HG02884 (cell line): Measurements from ENCODE around the gene DCDC2B.

ENCODE experiments used
- ATAC-seq: cut with Tn5 transposase; IDR thresholded peaks from one replicate; pipeline ENCODE4 v1.9.1; 2021; ENCODE audit warnings: mild to moderate bottlenecking, moderate library complexity; ENCODE audit not compliant: unreplicated experiment

The DCDC2B gene

DNA sequence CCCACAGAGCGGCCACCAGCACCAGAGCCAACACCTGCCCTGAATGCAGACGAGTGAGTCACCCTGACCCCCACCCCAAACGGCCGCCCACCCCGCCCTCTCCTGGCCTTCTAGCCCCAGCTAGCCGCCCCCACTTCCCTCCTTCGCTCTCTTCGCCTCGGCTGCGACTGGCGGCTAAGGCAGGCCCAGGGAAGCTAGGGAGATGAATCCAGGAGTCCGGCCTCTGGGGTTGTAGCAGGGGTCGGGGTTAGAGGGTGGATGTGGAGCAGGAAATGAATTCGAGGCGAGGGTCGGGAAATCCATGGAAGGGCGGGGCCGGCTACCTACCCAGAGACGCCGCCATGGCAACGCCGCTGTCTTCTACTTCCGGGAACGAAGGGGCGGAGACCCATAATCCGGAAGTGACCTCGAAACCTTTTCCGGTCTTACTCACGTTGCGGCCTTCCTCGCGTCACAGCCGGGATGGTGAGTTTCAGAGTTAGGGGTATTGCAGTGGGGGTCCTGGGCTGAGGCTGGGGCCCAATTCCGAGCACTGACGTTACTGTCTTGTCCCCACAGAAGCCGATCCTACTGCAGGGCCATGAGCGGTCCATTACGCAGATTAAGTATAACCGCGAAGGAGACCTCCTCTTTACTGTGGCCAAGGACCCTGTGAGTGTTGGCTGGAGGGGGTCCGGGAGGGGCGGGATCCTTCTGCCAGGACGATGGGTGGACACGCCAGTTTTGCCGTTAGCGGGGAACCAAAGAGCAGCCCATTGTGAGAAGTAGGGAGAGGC, 13.3 kb downstream of the DCDC2B start, which contains the start of the genes EIF3I and TMEM234:
TSS of gene EIF3I (plus strand) at position 428 of the 776 bp plus-strand sequence. CDS start at position 463, 35 bp downstream.
TSS of gene TMEM234 (minus strand) at position 374 of the 776 bp plus-strand sequence. CDS start at position 343, 31 bp downstream.
- peak; percentile 92 for ATAC-seq

DNA sequence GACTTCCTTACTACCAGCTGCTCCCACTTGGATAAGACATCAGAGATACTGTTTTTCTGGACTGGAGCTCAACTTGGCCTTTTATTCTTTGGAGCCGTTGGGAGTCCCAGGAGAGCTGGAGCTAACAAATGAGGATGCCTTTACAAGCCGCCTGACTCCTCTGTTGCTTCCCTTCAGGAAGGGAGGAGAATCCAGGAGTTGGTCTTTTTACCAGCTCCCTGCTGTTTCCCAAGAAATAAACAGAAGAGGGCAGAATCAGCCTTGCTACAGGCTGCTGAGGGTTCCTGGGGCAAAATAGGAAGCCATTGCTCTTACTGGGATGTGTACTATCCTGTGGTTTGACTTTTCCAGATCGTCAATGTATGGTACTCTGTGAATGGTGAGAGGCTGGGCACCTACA, 14.8 kb downstream of the DCDC2B start:
- ATAC-seq = no peak

DNA sequence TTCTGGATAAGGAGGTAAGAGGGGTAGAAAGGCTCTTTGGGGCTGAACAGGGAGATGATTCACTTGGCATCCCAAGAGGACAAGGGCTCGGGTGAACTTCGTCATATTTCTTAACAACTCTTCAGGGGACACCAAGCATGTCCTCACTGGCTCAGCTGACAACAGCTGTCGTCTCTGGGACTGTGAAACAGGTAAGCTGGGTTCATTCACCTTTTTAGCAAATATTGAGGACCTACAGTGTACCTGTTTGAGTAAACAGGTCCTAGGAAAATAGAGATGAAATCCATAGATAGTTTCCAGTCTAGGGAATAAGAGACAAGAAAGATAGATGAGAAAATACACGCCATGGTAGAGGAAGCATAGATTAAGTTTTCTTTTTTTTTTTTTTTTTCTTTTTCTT, 15.4 kb downstream of the DCDC2B start:
- ATAC-seq = no peak

DNA sequence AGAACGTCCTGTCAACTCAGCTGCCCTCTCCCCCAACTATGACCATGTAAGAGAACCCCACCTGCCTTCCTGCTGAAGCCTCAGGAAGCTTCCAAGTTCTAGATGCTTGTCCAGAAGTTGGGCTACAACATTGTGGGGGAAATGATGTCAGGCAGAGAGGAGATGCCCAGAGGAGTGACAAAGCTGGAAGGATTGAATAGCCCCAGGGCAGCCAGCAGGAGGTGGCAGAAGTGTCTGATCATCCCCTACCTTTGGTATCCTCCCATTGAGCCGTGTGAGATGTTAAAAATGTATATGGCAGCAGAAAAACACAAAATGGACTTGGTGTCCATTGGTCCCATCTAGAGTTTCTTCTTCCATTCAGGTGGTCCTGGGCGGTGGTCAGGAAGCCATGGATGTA, 19.9 kb downstream of the DCDC2B start:
- no peak for ATAC-seq

DNA sequence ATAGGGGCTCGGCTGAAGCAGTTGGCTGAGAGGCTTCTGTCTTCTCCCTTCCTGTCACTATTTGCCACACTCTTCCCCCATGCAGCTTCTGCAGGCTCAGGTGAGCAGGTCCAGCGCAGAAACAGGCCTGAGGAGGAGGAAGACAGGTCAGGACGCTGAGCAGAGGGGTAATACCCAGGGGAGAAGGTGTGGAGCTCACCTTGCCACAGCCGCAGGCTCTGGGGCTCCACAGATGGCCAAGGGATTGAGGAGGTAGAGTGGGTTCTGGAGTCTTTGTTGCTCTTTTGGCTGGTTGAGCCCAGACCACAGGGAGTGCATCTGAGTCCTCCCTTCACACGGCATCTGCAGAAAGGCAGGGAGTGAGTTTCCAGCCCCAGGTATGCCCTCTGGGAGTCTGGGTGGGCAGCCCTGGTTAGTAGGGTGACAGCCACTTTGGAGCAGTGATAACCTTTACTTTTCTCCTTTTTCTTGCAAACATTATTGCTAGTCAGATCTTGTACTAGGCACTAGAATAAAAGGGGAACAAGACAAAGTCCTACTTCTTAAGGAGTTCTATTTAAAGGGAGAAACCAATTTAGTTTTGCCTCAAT, 23.0 kb downstream of the DCDC2B start:
- ATAC-seq = no peak

DNA sequence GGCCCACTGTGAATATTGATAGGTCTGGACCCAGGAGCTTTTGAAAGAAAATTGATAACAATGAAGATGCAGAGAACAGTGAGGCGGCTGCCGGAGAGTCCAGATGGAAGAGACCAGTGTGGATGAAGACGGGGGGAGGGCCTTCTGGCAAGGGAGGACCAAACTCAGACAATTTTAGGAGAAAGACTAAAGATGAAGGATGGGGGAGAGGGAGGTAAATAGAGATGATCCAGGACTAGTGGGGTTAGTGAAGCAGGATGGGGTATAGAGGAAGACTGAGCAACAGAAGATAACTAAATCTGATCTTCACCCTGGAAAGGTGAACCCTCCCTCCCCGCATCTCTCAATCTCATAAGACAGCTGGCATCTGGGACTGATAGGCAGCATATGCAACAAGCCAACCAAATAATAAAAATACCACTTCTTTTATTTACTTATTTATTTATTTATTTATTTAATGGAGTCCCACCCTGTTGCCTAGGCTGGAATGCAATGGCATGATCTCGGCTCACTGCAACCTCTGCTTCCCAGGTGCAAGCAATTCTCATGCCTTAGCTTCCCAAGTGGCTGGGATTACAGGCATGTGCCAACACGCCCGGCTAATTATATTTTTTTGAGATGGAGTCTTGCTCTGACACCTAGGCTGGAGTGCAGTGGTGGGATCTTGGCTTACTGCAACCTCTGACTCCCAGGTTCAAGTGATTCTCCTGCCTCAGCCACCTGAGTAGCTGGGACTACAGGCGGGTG, 23.8 kb downstream of the DCDC2B start:
- no peak for ATAC-seq

DNA sequence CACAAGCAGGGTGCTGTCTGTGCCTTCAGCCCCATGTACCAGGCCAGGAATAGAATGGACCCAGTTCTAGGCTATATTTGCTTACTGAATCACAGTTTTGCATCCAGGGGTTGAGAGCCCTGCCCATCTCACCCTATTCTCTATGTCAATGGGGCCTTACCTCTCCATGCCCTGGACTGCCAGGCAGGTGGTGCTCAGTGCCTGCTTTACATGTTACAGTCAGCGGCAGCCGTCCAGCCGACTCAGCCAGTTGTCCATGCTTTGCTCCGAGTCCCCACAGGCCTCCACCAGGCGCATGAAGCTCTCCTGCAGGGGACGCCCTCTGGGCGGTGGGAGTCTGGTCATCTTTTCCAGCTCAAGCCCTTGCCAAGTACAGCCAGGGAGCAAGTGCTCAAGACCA, 25.9 kb downstream of the DCDC2B start:
- ATAC-seq = no peak

DNA sequence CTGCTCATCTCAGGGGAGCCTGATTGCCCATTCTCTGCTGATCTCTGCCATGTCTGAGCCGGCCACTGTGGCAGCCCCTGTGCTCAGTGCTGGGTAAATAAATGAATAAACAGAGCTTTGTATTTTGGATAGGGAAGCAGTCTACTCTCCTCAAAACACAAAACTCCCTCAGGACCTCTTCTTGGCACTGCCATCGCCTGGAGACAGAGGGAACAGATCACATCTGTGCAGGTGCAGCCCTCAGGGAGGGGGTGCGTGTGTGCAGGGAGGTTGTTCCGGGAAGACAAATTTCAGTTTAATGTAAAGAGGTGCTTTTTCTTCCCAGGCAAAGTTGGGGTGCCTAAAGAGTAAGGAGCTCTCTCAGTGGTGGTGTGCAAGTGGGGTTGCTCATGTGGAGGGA, 30.4 kb downstream of the DCDC2B start:
- no peak for ATAC-seq

DNA sequence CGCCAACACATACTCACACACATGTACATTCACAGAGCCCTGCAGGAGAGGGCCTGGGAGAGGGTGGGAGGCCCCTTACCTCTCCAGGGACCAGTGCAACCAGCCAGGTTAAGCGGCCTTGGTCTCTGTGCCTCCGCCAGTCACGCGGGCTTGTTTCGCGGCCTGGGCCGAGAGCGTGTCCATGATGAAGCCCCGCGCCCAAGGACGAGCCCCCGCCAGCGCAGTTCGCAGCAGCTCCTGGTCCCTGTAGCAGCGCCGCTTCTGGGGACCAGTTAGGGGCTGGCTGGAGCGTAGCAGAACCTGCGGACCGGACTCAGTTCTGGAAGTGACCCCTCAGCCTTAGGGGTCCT, 30.9 kb downstream of the DCDC2B start:
- no peak for ATAC-seq

DNA sequence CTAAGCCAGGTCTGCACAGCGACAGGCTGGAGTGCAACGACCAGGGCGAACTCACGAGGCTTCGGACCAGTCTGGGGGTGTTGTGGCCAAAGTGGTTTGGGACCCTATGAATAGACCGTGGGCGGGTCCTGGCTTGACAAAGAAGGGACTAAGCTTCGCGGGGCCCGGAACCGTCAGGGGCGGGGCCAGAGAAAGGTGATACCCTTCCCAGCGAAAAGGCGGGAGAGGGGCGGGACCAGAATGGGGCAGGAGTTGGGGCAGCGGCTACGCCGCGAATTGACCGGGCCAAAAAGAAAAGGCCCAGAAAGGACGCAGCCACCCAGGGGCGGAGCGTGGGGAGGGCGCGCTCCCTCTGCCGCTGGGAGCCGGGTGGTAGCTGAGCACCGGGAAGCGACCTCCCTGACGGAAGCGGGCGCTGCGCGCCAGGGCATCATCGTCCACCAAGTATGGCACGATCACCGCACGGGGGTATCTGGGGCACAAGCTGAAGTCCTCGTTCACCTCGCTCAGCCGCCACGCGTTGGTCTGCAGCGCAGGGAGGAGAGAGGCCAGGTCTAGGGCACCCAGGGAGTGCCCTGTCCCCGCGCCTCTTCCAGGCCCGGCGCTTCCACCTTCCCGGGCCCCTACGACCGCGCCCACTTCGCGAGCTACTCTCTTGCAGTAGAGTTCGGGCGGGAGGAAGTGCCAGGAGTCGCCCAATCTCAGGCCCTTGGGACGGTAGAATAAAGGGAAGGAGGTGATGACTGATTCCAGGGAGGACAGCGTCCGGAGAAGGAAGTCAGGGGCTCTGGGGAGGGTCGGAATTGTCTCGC, 31.5 kb downstream of the DCDC2B start:
- ATAC-seq = no peak

DNA sequence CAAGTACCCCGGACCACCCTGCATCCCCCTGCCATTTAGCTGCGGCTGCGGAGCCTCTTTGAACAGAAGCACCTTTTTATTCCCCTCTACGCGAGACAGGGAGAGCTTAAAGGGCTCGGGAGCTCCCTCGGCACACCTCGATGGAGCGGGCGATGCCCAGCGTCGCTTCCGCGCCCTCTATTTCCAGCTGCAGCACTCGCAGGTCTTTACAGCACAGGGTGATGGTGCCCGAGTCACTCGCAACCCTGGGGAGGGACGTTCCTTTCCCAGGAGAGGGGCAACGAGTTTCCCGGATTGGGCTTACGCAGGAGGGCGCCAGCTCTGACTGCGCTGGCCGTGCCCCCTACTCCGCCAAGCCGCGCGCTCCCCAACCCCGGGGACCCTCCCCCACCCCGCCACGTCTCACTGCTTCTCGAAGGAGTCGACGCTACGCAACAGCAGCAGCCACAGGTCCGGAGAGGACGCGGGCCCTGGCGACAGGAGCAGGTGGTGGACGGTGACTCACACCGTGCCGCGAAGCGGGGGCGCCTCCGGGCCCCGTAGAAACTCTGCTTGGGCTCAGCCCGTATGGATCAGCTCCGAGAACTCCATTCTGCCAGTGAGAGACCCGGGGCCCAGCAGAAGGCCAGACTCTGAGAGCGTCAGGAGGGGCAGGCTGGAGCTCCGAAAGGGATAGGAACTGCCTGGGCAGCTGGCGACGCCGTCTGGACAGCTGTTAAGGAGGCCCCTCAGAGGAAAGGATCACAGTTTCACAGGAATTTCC, 32.3 kb downstream of the DCDC2B start:
- ATAC-seq = no peak

DNA sequence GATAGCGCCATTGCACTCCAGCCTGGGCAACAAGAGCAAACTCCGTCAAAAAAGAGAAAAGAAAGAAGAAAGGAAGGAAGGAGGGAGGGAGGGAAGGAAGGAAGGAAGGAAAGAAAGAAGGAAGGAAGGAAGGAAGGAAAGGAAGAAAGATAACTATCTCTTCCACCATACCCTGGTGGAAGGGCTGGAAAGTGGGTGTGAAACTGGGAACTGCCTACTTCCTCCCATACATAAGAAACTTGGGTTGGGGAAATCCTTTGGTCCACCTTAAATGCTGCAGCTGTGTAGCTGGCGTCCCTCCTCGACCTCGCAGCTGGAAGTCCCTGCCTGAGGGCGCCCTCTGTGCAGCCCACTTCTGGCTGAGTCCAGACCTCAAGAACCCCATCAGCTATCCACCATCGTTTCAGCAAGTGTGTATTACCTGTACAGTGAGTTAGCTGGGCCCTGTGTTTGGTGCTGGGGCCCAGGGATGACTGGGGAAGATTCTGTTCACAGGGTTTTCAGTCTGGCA, 33.5 kb downstream of the DCDC2B start:
- ATAC-seq = no peak

DNA sequence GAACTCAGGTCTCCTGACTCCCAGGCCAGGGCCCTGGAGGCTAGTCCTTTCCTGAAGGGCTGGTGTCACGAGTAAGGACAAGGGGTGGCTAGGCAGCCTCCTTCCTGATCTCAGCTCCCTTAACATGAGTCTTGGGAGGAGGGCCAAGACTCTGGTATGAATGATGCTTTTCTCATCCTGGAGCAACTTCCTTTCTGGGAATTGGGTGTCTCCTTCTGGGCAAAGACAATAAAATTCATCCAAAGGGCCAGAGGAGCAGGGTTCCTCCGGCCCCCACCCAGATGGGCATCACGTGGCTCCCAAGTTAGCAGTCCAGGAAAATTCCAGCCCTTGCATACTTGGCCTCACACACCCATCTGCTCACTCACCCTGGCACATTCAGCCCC, 38.0 kb downstream of the DCDC2B start, which contains the start of gene FAM167B:
TSS of gene FAM167B (plus strand) at position 335 of the 386 bp plus-strand sequence. CDS start 200 bp downstream, outside the sequence.
- no peak for ATAC-seq

DNA sequence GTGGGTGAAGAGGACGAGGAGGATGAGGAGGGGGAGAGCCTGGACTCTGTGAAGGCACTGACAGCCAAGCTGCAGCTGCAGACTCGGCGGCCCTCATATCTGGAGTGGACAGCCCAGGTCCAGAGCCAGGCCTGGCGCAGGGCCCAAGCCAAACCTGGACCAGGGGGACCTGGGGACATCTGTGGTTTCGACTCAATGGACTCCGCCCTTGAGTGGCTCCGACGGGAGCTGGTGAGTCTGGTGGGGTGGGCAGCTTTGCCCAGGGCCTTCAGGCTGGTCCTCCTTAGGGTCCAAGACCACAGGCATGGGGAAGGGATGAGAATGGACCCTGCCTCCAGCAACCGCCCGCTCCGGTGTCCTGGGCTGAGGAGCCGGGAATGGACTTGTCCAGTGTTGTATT, 38.6 kb downstream of the DCDC2B start:
- no peak for ATAC-seq

DNA sequence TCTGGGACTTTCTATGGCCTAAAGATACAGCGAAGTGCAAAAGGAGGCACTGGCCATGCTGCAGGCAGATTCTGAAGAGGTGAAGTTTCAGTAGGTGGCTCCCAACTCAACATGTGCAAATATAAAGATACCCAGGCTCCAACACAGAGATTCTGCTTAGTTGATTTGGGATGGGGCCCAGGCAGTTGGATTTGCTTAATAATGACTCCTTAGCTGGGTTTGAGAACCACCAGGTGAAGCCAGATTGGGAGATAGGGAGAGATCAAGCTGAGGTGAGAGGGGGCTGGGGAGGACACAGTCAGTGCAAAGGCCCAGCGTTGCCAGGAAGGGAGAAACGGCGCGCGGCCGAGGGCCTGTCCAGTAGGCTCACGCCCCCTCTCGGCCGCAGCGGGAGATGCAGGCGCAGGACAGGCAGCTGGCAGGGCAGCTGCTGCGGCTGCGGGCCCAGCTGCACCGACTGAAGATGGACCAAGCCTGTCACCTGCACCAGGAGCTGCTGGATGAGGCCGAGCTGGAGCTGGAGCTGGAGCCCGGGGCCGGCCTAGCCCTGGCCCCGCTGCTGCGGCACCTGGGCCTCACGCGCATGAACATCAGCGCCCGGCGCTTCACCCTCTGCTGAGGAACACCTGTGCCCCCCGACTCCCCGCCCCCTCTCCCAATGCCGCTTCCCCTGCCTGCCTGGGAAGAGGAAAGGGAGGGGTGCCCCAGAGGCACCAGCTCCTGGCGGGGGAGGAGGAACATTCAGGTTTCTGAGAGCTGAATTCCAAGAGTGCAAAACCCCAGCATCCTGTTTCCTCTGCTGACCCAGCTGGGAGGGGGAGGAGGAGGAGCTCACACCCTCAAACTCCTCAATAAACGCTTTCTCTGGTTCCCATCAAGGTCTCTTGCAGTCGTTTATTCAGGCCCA, 39.3 kb downstream of the DCDC2B start:
- no peak for ATAC-seq

DNA sequence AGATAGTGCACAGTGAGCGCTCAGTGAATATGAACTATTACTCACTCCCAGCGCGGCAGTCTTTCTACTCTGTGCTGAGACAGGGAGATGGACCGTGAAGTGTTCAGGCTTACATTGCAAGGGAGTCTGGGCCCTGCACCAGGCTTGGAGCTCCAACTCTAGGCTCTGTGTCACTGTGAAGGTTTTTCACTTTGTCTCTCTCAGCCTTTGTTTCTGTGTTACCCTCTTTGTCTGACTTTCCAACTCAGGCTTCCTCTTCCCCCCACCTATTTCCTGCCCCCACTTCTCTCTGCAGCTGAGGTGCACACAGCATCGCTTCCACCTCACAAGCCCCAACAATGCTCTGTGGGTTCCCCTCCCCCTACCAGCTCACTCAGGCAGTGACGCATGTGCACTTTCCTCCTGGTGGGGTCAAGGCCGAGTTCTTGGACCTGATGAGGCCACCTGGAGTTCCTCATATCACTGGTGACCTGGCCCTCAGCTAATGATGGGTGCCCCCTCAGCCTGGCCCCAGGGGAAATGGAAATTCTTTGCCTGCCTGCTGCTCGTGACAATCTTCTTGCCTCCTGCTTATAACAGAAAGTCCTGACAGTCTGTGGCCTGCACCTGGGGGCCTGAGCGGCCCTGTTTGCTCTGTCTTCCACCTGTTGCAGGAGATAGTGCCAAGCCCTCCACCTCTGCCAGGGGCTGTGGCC, 41.1 kb downstream of the DCDC2B start:
- peak; percentile 62 for ATAC-seq

DNA sequence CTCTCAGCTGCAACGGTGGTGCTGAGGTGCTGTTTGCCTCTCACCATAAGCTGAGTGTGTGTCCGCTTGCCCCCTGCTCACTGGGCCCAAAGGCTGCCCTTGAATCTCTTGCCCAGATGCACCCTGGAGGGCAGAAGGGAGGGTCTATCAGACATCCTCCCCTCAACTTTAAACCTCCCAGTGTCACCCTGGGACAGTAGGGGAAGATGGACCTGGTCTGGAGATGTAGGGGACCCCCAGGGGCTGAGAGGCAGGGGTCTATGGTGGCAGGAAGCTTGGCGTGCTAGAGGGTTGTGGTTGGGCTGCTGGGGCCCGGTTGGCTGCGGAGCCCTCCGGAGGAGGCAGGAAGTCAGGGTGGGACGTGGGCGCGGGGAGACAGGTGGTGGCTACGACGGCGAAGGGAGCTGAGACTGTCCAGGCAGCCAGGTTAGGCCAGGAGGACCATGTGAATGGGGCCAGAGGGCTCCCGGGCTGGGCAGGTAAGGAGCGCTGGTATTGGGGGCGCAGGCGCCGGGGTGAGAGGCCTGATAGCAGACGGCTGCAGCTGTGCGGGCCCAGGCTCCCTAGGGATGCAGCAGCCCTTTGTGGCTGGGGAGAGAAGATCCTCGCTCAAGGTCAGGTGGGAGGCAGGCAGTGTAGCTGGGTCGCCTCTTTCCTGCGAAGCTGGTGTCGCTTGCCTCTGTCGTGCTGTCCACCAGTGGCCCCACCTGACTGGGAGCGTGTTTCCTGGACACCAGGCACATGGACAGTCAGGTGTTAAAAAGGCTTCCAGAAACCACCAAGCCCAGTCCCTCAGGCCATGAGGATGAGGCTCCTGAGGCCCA, 42.2 kb downstream of the DCDC2B start, which contains the start of gene LCK:
TSS of gene LCK (plus strand) at position 373 of the 824 bp plus-strand sequence. CDS start 23,065 bp downstream, outside the sequence.
- no peak for ATAC-seq
